Suprapubic skin (tissue), 4 donors: ENCODE data around the gene CTSZ.

Experiments
- EP300 ChIP-seq: sonication (generic); formaldehyde crosslinking; IDR thresholded peaks from one replicate; pipeline ENCODE4 v1.6.1; 2017; ENCODE audit warnings: antibody characterized with exemption
- POLR2A ChIP-seq, 2 donors: fragments of 450-650 bp; IDR thresholded peaks; one replicate each; pipeline ENCODE4 v1.6.1; 2017; ENCODE audit warnings: antibody characterized with exemption in 2 of 2, mild to moderate bottlenecking in 2 of 2, moderate library complexity in 2 of 2
- POLR2AphosphoS5 ChIP-seq, 3 donors: sonication (generic); formaldehyde crosslinking; IDR thresholded peaks; one replicate each; pipeline ENCODE4 v1.6.1; 2017; ENCODE audit warnings: antibody characterized with exemption in 3 of 3
- TF ChIP-seq, protein P1 (sequence below), 2 donors: fragments of 200-600 bp in 1 of 2; fragments of 450-650 bp in 1 of 2; sonication (generic) in 1 of 2; IDR thresholded peaks; one replicate each; pipeline ENCODE4 v1.5.1; 2016 to 2019; ENCODE audit warnings: antibody characterized with exemption in 2 of 2, mild to moderate bottlenecking in 1 of 2, moderate library complexity in 1 of 2

DNA sequence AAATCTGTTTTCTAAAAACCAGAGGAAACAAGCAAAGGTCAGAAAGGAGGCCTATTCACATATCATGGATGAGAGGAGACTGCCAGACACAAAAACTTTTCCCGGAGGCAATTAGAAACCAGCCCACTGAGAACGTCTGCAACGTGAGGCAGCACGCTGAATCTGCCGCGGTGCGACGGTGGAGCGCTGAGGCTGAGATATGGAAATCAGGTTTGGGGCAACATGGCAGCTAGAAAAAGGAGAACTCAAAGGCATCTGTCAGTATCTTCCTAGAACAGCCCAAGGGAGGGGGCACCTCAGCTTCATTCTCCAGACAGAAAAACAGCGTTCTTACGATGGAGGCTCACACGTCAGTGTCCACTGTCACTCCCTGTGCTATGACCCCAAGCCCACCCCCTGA, 30.3 kb upstream of the CTSZ start:
- TF ChIP-seq POLR2AphosphoS5 (IDR thresholded peaks at IDR 0.05) (no peak), POLR2A (IDR thresholded peaks at IDR 0.05) (no peak), EP300 (no peak)
- TF ChIP-seq, protein P1, sequence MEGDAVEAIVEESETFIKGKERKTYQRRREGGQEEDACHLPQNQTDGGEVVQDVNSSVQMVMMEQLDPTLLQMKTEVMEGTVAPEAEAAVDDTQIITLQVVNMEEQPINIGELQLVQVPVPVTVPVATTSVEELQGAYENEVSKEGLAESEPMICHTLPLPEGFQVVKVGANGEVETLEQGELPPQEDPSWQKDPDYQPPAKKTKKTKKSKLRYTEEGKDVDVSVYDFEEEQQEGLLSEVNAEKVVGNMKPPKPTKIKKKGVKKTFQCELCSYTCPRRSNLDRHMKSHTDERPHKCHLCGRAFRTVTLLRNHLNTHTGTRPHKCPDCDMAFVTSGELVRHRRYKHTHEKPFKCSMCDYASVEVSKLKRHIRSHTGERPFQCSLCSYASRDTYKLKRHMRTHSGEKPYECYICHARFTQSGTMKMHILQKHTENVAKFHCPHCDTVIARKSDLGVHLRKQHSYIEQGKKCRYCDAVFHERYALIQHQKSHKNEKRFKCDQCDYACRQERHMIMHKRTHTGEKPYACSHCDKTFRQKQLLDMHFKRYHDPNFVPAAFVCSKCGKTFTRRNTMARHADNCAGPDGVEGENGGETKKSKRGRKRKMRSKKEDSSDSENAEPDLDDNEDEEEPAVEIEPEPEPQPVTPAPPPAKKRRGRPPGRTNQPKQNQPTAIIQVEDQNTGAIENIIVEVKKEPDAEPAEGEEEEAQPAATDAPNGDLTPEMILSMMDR (IDR thresholded peaks at IDR 0.05): no peak
